Sigmoid colon (tissue), 7 donors: ENCODE measurements around the gene MED14. TPM values are rescaled to one million over a fixed set of nuclear protein-coding genes. Genes with fewer than 3 reads are reported as not detected.

Experiments
- DNase-seq: peaks from one replicate; pipeline ENCODE4 v3.0.0-alpha.2; 2019
- H3K27ac ChIP-seq, 4 donors: fragments of 200-600 bp; sonication (generic); one replicate each; pipeline ENCODE4 v1.5.1; 2016 to 2019; ENCODE audit warnings: mild to moderate bottlenecking in 1 of 4
- H3K27me3 ChIP-seq, 3 donors: fragments of 200-600 bp; sonication (generic); one replicate each; pipeline ENCODE4 v1.5.1; 2019; ENCODE audit warnings: mild to moderate bottlenecking in 1 of 3
- H3K36me3 ChIP-seq, 4 donors: fragments of 200-600 bp; sonication (generic); one replicate each; pipeline ENCODE4 v1.5.1; 2016 to 2019
- H3K4me1 ChIP-seq, 4 donors: fragments of 200-600 bp; sonication (generic); one replicate each; pipeline ENCODE4 v1.5.1; 2017 to 2019
- H3K4me3 ChIP-seq, 4 donors: fragments of 200-600 bp; sonication (generic); one replicate each; pipeline ENCODE4 v1.5.1; 2017 to 2019; ENCODE audit warnings: mild to moderate bottlenecking in 2 of 4, moderate library complexity in 1 of 4
- H3K9me3 ChIP-seq, 4 donors: fragments of 200-600 bp in 3 of 4; sonication (generic) in 3 of 4; one replicate each; pipeline versions ENCODE4 v1.5.1 to v1.6.1; 2013 to 2019
- EP300 ChIP-seq, 4 donors: sonication (generic); formaldehyde crosslinking; IDR thresholded peaks; one replicate each; pipeline ENCODE4 v1.6.1; 2017; ENCODE audit warnings: antibody characterized with exemption in 4 of 4
- POLR2A ChIP-seq, 2 donors: fragments of 450-650 bp; IDR thresholded peaks; one replicate each; pipeline ENCODE4 v1.6.1; 2016; ENCODE audit warnings: antibody characterized with exemption in 2 of 2, mild to moderate bottlenecking in 2 of 2, moderate library complexity in 2 of 2
- POLR2AphosphoS5 ChIP-seq, 4 donors: sonication (generic); formaldehyde crosslinking; IDR thresholded peaks; one replicate each; pipeline ENCODE4 v1.6.1; 2017; ENCODE audit warnings: antibody characterized with exemption in 4 of 4
- WGBS, 2 donors: extraction: QIAGEN DNeasy Blood & Tissue Kit; methylation state at CpG; one replicate each; pipeline ENCODE4 v1.1.7; 2013; 5-methylcytosine and 5-hydroxymethylcytosine counted together
- intact Hi-C: fragments of 100-400 bp; cut with DNase I; formaldehyde crosslinking; loops from one replicate; pipeline ENCODE4 v1.15.1; 2023
- polyA plus RNA-seq, 3 donors: library from polyadenylated mRNA; stranded (reverse); fragments of 200-250 nt; gene quantifications; one replicate each; pipeline ENCODE4 v1.2.3, GENCODE V29; 2013
- total RNA-seq, 4 donors: library from RNA; depleted of rRNA; stranded (reverse); fragments of >200 nt; gene quantifications; one replicate each; pipeline ENCODE4 v1.1.0, GENCODE V29; 2016
- TF ChIP-seq, protein P1 (sequence below), 4 experiments: fragments of 450-650 bp in 3 of 4; fragments of 200-600 bp in 1 of 4; IDR thresholded peaks; one replicate each; pipeline ENCODE4 v1.5.1; 2016 to 2019; ENCODE audit warnings: antibody characterized with exemption in 4 of 4, mild to moderate bottlenecking in 3 of 4, moderate library complexity in 2 of 4
- donor health status: healthy with polysubstance abuse.
- donor health status: Bipolar disorder and iron deficiency.
- donor health status: healthy.

MED14 gene
- total and polyA plus RNA-seq, 7 donors, result 8.4 to 51.6 (median 23.9) TPM

DNA sequence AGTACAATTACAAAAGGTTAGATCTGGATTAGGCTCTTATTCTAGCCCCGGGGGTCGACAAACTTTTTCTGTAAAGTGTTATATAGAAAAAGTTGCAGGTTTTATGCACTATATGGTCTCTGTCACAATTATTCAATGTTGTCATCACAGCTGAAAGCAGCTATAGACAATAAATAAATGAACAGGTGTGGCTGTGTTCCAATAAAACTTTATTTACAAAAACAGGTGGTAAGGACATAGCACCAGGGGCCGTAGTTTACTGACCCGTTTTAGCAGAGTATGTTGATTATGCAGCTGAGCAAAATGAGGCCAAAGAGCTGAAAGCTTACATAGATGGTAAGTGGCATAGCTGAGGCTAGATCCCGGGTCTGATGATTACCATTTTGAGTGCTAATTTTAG lies 75.0 kb downstream of the MED14 start:
- no peaks in the 10 kb centered on the region for H3K4me1 ChIP-seq
- H3K36me3 ChIP-seq, result peaks cover 0 to 32% (median 7%) of the 10 kb centered on the region in 4 donors
- WGBS, 2 donors, result 80 to 87% methylated on average over 5 of the region's 5 CpGs
- no peak overlapping the region for H3K4me3 ChIP-seq
- no peak overlapping the region for H3K27ac ChIP-seq
- intact Hi-C loops, result no loop called here
- no peak for DNase-seq
- no peaks in the 10 kb centered on the region for H3K9me3 ChIP-seq
- TF ChIP-seq POLR2AphosphoS5 (IDR thresholded peaks at IDR 0.05) (no peak), EP300 (IDR thresholded peaks at IDR 0.05) (no peak), POLR2A (IDR thresholded peaks at IDR 0.05) (no peak)
- TF ChIP-seq, protein P1, sequence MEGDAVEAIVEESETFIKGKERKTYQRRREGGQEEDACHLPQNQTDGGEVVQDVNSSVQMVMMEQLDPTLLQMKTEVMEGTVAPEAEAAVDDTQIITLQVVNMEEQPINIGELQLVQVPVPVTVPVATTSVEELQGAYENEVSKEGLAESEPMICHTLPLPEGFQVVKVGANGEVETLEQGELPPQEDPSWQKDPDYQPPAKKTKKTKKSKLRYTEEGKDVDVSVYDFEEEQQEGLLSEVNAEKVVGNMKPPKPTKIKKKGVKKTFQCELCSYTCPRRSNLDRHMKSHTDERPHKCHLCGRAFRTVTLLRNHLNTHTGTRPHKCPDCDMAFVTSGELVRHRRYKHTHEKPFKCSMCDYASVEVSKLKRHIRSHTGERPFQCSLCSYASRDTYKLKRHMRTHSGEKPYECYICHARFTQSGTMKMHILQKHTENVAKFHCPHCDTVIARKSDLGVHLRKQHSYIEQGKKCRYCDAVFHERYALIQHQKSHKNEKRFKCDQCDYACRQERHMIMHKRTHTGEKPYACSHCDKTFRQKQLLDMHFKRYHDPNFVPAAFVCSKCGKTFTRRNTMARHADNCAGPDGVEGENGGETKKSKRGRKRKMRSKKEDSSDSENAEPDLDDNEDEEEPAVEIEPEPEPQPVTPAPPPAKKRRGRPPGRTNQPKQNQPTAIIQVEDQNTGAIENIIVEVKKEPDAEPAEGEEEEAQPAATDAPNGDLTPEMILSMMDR (IDR thresholded peaks at IDR 0.05), result no peak
- no peaks in the 10 kb centered on the region for H3K27me3 ChIP-seq

DNA sequence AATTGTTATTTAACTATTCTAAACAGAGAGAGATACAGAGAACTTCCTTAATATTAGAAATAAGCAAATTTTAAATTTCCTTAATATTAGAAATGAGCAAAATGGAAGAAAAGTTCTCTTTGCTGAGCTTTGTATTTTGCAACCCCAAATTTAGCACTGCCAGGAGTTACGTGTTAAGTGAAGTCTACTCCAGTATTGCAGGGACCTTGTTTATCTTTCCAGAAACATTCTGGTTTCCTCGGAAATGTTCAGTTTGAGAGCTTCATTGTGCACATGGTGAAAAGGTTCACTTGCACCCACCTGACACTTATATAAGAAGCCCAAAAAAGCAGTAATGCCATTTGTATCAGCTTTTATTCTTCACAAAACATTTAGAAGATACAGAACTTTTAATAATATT lies 81.8 kb downstream of the MED14 start:
- Histone ChIP-seq H3K9me3 (no peaks in the 10 kb centered on the region), H3K27me3 (no peaks in the 10 kb centered on the region), H3K36me3 (peaks cover 0 to 19% (median 0%) of the 10 kb centered on the region in 4 donors), H3K4me3 (no peak overlapping the region), H3K27ac (peak overlapping the region in 1 of 4 donors; percentile 8), H3K4me1 (no peaks in the 10 kb centered on the region)
- 84% methylated on average over 2 of the region's 2 CpGs for WGBS, 2 donors
- no peak for DNase-seq
- intact Hi-C loops, result loop anchor here (5.0 kb wide), 1 partner anchor 529 kb away; no protein-coding TSS in a partner anchor
- TF ChIP-seq EP300 (IDR thresholded peaks at IDR 0.05), result no peak

DNA sequence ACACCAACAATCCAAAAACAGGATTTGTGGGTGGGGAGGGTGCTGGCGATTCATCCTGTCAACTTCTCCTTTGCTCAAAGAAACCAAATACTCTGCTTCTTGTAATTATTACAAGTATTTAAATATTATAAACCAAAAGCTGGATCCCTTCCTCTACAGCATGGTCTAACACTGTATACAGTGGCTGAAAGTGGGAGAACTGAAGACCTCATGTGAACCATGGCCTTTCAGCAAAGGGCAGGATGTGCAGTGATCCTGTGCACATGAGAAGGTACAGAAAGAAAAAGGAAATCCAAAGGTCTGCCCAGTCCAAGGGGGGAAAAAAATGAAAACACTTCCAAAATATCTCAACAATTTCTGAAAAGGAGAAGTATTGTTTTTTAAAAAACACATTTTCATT lies 82.7 kb downstream of the MED14 start:
- no peak for DNase-seq
- Histone ChIP-seq H3K4me3 (no peak overlapping the region), H3K36me3 (peaks cover 0 to 12% (median 0%) of the 10 kb centered on the region in 4 donors), H3K9me3 (no peaks in the 10 kb centered on the region), H3K27me3 (no peaks in the 10 kb centered on the region), H3K4me1 (peaks cover 0 to 5% (median 0%) of the 10 kb centered on the region in 4 donors), H3K27ac (no peak overlapping the region)
- TF ChIP-seq POLR2AphosphoS5 (IDR thresholded peaks at IDR 0.05) (no peak), EP300 (IDR thresholded peaks at IDR 0.05) (no peak), POLR2A (IDR thresholded peaks at IDR 0.05) (no peak)
- TF ChIP-seq, protein P1 (IDR thresholded peaks at IDR 0.05), result no peak
- 79 to 90% methylated on average over 1 of the region's 1 CpG for WGBS, 2 donors
- intact Hi-C loops, result loop anchor here (5.0 kb wide), 1 partner anchor 530 kb away; no protein-coding TSS in a partner anchor

DNA sequence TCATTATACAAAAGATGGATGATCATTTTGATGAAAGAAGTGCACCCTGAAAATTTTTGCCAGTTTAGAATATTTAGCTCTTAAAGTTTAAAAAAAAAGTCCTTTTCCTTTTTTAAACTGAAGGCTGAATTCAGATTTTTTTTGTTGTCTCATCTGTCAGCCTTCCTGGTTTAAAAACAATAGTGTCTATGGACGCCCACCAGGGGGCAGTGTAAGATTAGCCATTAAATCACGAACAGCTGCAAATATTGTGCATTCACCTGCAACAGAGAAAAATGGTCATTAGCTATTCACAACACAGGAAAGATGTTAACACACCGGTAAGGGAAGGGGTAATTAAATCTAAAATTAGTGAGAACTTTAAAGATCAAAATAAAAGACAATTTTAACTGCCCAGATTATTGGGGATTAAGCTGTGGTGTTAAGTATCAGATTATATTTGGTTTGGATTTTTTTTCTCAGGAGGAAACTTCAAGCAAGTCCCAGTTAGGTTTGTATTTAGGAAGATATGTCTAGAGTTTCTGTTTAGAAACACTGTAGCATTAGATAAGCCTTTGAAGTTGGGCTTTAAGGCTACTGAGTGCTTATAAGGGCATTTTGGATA lies 83.6 kb downstream of the MED14 start:
- no peaks in the 10 kb centered on the region for H3K27me3 ChIP-seq
- intact Hi-C loops, result loop anchor here (2.0 to 5.0 kb wide), 3 partner anchors 143 to 531 kb away; no protein-coding TSS in a partner anchor
- TF ChIP-seq, protein P1 (IDR thresholded peaks at IDR 0.05), result peak; percentile 43 to 69 (median 58)
- no peak for TF ChIP-seq POLR2A (IDR thresholded peaks at IDR 0.05)
- no peaks in the 10 kb centered on the region for H3K9me3 ChIP-seq
- H3K4me1 ChIP-seq, result peaks cover 0 to 11% (median 0%) of the 10 kb centered on the region in 4 donors
- peak; percentile 81 for DNase-seq
- H3K36me3 ChIP-seq, result peaks cover 0 to 12% (median 0%) of the 10 kb centered on the region in 4 donors
- no peak overlapping the region for H3K4me3 ChIP-seq
- 1% methylated on average over 3 of the region's 3 CpGs for WGBS, 2 donors
- no peak overlapping the region for H3K27ac ChIP-seq

DNA sequence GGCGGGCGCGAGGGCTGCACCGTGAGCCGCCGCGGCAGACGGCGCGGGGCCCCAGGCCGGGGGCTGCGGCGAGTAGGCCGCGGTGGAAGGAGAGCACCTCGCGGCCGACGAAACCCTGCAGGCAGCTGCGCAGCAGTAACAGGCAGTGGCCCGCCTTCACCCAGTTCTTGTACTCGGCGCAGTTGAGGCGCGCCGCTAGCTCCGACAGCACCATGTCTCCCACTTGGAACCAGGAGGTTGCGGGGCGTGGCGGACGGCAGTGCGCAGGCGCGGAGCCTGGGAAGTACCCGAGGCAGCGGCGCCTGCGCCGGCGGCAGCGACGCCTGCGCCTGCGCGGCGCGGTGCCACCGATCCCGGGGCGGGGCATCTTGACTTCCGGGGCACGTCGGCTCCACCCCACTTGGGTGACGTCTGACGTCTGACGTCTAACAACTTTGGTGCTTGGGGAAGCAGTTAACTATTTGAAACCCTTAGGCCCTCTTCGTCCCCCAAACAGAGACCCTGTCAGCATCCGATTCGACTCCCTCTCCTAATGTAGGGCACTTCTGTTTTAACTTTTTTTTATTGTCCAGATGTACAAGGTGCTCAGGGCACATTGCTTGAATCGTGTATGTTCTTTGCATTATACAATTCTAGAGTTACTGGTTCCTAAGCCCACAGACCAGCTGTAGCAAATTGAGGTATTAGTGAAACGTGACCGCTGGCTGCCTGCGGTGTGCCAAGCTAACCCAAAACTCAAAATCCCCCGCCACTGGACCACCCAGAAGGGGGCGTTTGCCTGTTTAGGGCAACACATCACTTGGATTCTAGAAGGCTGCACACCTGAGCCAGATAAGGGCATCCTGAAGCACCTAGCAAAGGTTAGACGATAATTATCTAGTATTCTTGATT lies 87.8 kb downstream of the MED14 start, which contains the start of gene CXorf38:
CXorf38 (minus strand) TSS at position 255 of the 891 bp plus-strand sequence; CDS start at position 214, 41 bp downstream.
- peaks cover 0 to 46% (median 19%) of the 10 kb centered on the region in 4 donors for H3K4me1 ChIP-seq
- intact Hi-C loops, result loop anchor here (1.0 to 10.0 kb wide), 5 partner anchors 90 to 797 kb away; partner anchors contain the start of genes DDX3X, MED14 and NYX
- no peaks in the 10 kb centered on the region for H3K36me3 ChIP-seq
- TF ChIP-seq EP300 (IDR thresholded peaks at IDR 0.05) (peak in 1 of 4 donors; percentile 51), POLR2AphosphoS5 (IDR thresholded peaks at IDR 0.05) (peak; percentile 74 to 86 (median 84)), POLR2A (IDR thresholded peaks at IDR 0.05) (peak in 1 of 2 donors; percentile 40)
- TF ChIP-seq, protein P1 (IDR thresholded peaks at IDR 0.05), result no peak
- DNase-seq, result peak; percentile 97
- H3K4me3 ChIP-seq, result peak within 1 kb of the TSS; percentile 56 to 90 (median 78)
- no peaks in the 10 kb centered on the region for H3K9me3 ChIP-seq
- no peaks in the 10 kb centered on the region for H3K27me3 ChIP-seq
- WGBS, 2 donors, result 1 to 2% methylated on average over 66 of the region's 66 CpGs
- H3K27ac ChIP-seq, result peak within 1 kb of the TSS; percentile 82 to 89 (median 85)
